ENCODE measurements around the gene PPIE.
"Not testable (repeated sequence)": the region's sequence is repeated elsewhere in the genome, so short reads cannot be mapped to it uniquely, and the experiment has no call there.

GRCh38 chr1:39770100-39771021, 31.7 kb downstream of the PPIE start:
- not testable (repeated sequence) for TF ChIP-seq CTCF, POLR2A (IDR thresholded peaks at IDR 0.05)
